GM10248 (cell line): ENCODE data around the gene CLCA1.

Experiments
- CTCF ChIA-PET: fragments of 300-600 bp; sonication (Branson Sonifier 250); formaldehyde crosslinking; extraction: SDS; loops from one replicate; lab custom pipeline; 2021; ENCODE audit warnings: antibody characterized with exemption; lab: Yijun Ruan, JAX
- POLR2A ChIA-PET: fragments of 350-650 bp; sonication (Branson Sonifier 250); formaldehyde crosslinking; extraction: SDS; loops from one replicate; lab custom pipeline; 2020; ENCODE audit warnings: antibody characterized with exemption; lab: Yijun Ruan, JAX
- DNase-seq: peaks from one replicate; pipeline ENCODE4 v3.0.0; 2012; ENCODE audit errors: extremely low spot score
- CTCF ChIP-seq: IDR thresholded peaks from 2 replicates; pipeline ENCODE4 v1.5.1; 2012; ENCODE audit warnings: mild to moderate bottlenecking, low read depth; ENCODE audit errors: extremely low read depth, missing control alignments, control extremely low read depth

Gene CLCA1

DNA sequence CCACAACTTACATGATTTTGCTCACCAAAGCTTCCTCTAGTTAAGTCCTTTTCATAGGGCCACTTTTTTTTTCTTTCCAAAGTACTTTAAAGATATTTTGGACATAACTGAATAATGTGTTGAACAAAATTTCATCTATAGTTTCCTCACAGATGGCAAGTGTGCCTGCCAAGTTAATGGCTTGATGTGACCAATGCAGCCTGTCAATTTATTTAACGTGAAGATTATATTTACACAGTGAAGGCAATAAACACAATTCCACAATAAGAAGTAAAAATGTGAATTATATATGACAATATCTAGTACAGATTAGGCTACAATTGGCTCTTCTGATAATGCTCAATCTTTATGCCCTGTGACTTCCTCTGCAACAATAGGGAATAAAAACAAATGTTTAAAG lies 26.7 kb upstream of the CLCA1 start:
- ChIA-PET CTCF (interaction anchor here (0.9 to 5.6 kb wide), 4 partner anchors 9 to 66 kb away, joined by 3 to 25 read pairs (median 6); partner anchors contain the start of gene CLCA2), POLR2A (no interaction called here)
- no peak for DNase-seq
- TF ChIP-seq CTCF, result no peak

- DNase-seq, result no peak
- CTCF ChIA-PET, result interaction anchor here (0.7 to 2.7 kb wide), 3 partner anchors 8 to 21 kb away, joined by 3 to 9 read pairs (median 4); no protein-coding TSS in a partner anchor
- POLR2A ChIA-PET, result no interaction called here
- no peak for TF ChIP-seq CTCF
These were observed 22.8 kb upstream of the CLCA1 start for GRCh38 chr1:86445919-86446318.

GRCh38 chr1:86447198-86447790 lies 21.4 kb upstream of the CLCA1 start:
- ChIA-PET POLR2A (no interaction called here), CTCF (interaction anchor here (0.9 to 2.7 kb wide), 5 partner anchors 9 to 55 kb away, joined by 3 to 9 read pairs (median 4); no protein-coding TSS in a partner anchor)
- no peak for DNase-seq
- TF ChIP-seq CTCF, result no peak

DNA sequence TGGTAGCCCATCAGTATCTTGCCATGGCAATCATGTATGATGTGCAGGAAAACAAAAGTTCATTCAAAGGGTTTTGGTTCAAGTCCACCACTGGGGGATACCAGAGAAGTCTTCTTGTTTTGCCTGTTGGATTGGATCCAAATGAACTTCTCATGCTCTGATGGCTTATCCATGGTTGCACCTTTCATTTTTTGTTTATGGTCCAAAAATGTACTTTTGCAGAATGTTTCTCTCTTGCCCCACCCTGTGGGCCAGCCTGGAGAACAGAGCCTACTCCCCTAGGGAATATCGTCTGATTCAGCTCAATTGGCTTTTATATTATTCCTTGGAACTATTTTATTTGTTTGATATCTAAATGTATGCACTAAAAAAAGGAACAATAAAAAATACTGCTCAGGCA lies 20.1 kb upstream of the CLCA1 start:
- DNase-seq, result no peak
- no peak for TF ChIP-seq CTCF
- CTCF ChIA-PET, result no interaction called here
- POLR2A ChIA-PET, result no interaction called here

- DNase-seq, result no peak
- TF ChIP-seq CTCF, result no peak
- ChIA-PET CTCF (interaction anchor here (1.0 to 2.9 kb wide), 2 partner anchors 12 to 14 kb away, joined by 3 to 8 read pairs; no protein-coding TSS in a partner anchor), POLR2A (no interaction called here)
These were observed 19.6 kb upstream of the CLCA1 start for GRCh38 chr1:86449103-86449502.

- no peak for DNase-seq
- ChIA-PET CTCF (interaction anchor here (0.9 to 2.9 kb wide), 3 partner anchors 9 to 21 kb away, joined by 3 to 8 read pairs (median 8); no protein-coding TSS in a partner anchor), POLR2A (no interaction called here)
- TF ChIP-seq CTCF, result no peak
These were observed 17.9 kb upstream of the CLCA1 start for GRCh38 chr1:86450847-86451246.
